Keratinocyte (primary cell): ENCODE results near the gene PMVK. TPM values are rescaled to one million over a fixed set of nuclear protein-coding genes. Genes with fewer than 3 reads are reported as not detected.
A peak's percentile ranks its signal among the peaks of the same experiment; 100 is the strongest.

Source experiments
- DNase-seq: peaks from one replicate; pipeline ENCODE4 v3.0.0-alpha.2; 2011; ENCODE audit warnings: low read depth, missing footprints, low spot score
- FAIRE-seq: peaks from 2 replicates; lab custom pipeline; 2011; peaks lifted over from hg19 to GRCh38; lab: Jason Lieb, UNC
- H2AFZ ChIP-seq: 2 replicates; pipeline ENCODE4 v1.6.0; 2012; ENCODE audit warnings: low read length, control low read depth, inconsistent platforms; ENCODE audit not compliant: control insufficient read depth
- H3K27ac ChIP-seq: 2 replicates; pipeline ENCODE4 v1.5.1; 2011; ENCODE audit warnings: low read length; ENCODE audit not compliant: control insufficient read depth, insufficient read depth
- H3K27me3 ChIP-seq: 3 replicates; pipeline ENCODE4 v1.6.0; 2011; ENCODE audit warnings: low read length; ENCODE audit not compliant: control insufficient read depth, insufficient read depth; ENCODE audit errors: extremely low read depth
- H3K36me3 ChIP-seq, 2 experiments: 2 replicates in 1 of 2; 3 replicates in 1 of 2; pipeline ENCODE4 v1.5.1; 2011; ENCODE audit warnings: low read length in 2 of 2, mild to moderate bottlenecking in 1 of 2; ENCODE audit not compliant: control insufficient read depth in 2 of 2, insufficient read depth in 2 of 2; ENCODE audit errors: extremely low read depth in 1 of 2
- H3K4me1 ChIP-seq: 3 replicates; pipeline ENCODE4 v1.5.1; 2011; ENCODE audit warnings: low read length; ENCODE audit not compliant: control insufficient read depth, insufficient read depth; ENCODE audit errors: extremely low read depth
- H3K4me2 ChIP-seq: 3 replicates; pipeline ENCODE4 v1.6.0; 2011; ENCODE audit warnings: low read depth, low read length; ENCODE audit not compliant: control insufficient read depth, insufficient read depth; ENCODE audit errors: extremely low read depth
- H3K4me3 ChIP-seq, 3 experiments: fragments of 200-600 bp in 1 of 3; sonication (generic) in 1 of 3; 2 replicates in 2 of 3; 3 replicates in 1 of 3; pipeline ENCODE4 v1.5.1; 2011 to 2016; ENCODE audit warnings: low read length in 3 of 3, mild to moderate bottlenecking in 3 of 3, control low read depth in 2 of 3, inconsistent platforms in 1 of 3, low read depth in 1 of 3, mixed read lengths in 1 of 3, mixed run types in 1 of 3, moderate library complexity in 1 of 3; ENCODE audit not compliant: control insufficient read depth in 2 of 3, insufficient read depth in 2 of 3; ENCODE audit errors: extremely low read depth in 1 of 3
- H3K79me2 ChIP-seq: 2 replicates; pipeline ENCODE4 v1.6.0; 2012; ENCODE audit warnings: low read length; ENCODE audit not compliant: control insufficient read depth, insufficient read depth
- H3K9ac ChIP-seq: 3 replicates; pipeline ENCODE4 v1.6.0; 2011; ENCODE audit warnings: low read length; ENCODE audit not compliant: control insufficient read depth, insufficient read depth; ENCODE audit errors: extremely low read depth
- H3K9me1 ChIP-seq: 3 replicates; pipeline ENCODE4 v1.6.0; 2011; ENCODE audit warnings: low read length; ENCODE audit not compliant: control insufficient read depth, insufficient read depth; ENCODE audit errors: extremely low read depth
- H3K9me3 ChIP-seq: 2 replicates; pipeline ENCODE4 v1.5.1; 2012; ENCODE audit warnings: low read depth, low read length; ENCODE audit not compliant: control insufficient read depth
- H4K20me1 ChIP-seq: 3 replicates; pipeline ENCODE4 v1.6.0; 2011; ENCODE audit warnings: low read length; ENCODE audit not compliant: control insufficient read depth, insufficient read depth; ENCODE audit errors: extremely low read depth
- CTCF ChIP-seq, 3 experiments: IDR thresholded peaks in 1 of 3; conservative IDR thresholded peaks in 1 of 3; optimal IDR thresholded peaks in 1 of 3; 2 replicates in 2 of 3; 3 replicates in 1 of 3; pipeline versions ENCODE3 to v1.5.1; 2011; ENCODE audit warnings: low read length in 3 of 3, mild to moderate bottlenecking in 3 of 3, moderate library complexity in 2 of 3, control low read depth in 1 of 3, inconsistent platforms in 1 of 3; ENCODE audit not compliant: insufficient read depth in 2 of 3; ENCODE audit errors: extremely low read depth in 1 of 3
- EZH2 ChIP-seq: IDR thresholded peaks from one replicate; pipeline ENCODE4 v1.6.1; 2012; ENCODE audit warnings: inconsistent platforms, mild to moderate bottlenecking, low read length, moderate library complexity
- dilution Hi-C: fragments of 300-500 bp; cut with MboI; formaldehyde crosslinking; loops from one replicate; pipeline ENCODE4 v1.7.0; 2020; ENCODE audit warnings: low sequenced_read_pairs; ENCODE audit not compliant: extremely low pct_ligation_motif_present
- polyA plus RNA-seq, 5 experiments: library from polyadenylated mRNA; depleted of rRNA in 3 of 5; stranded (reverse) in 3 of 5; stranded (forward) in 1 of 5; unstranded in 1 of 5; fragments of >200 nt; gene quantifications; 1 replicate in 1 of 5; 2 replicates in 3 of 5; 3 replicates in 1 of 5; pipeline versions ENCODE4 v1.2.1 to v1.2.3, GENCODE V29; 2011 to 2012; ENCODE audit warnings: missing spikeins in 2 of 5, low read depth in 1 of 5, low replicate concordance in 1 of 5

PMVK gene
- polyA plus RNA-seq, 1 donor (not counting 4 experiments of a cell fraction or from before 2014, with no cell fraction given), result 25.1 TPM

- DNase-seq (no peak), FAIRE-seq (no peak)
- dilution Hi-C loops, result no loop called here
- Histone ChIP-seq H3K9ac (peak overlapping the region; percentile 56), H3K4me3 (peak overlapping the region in 2 of 3 experiments; percentile 49 to 71), H3K9me1 (no peaks in the 10 kb centered on the region), H3K9me3 (no peaks in the 10 kb centered on the region), H4K20me1 (no peaks in the 10 kb centered on the region), H3K27ac (peak overlapping the region; percentile 15), H3K4me2 (peak overlapping the region; percentile 73), H3K4me1 (peaks cover 30% of the 10 kb centered on the region), H2AFZ (peak overlapping the region; percentile 1), H3K79me2 (peaks cover 18% of the 10 kb centered on the region), H3K27me3 (no peaks in the 10 kb centered on the region), H3K36me3 (peaks cover 2 to 13% of the 10 kb centered on the region in 2 experiments)
- TF ChIP-seq CTCF (optimal IDR thresholded peaks at IDR 0.05 in 1 of 3, IDR thresholded peaks at IDR 0.05 in 1 of 3, conservative IDR thresholded peaks at IDR 0.05 in 1 of 3; ENCODE audit: extremely low read depth in 1 of 3, insufficient read depth in 2 of 3, low read length in 3 of 3) (no peak), EZH2 (no peak)
Measured at GRCh38 chr1:154956544-154956941, 20.0 kb upstream of the PMVK start.

- Histone ChIP-seq H3K9me3 (no peaks in the 10 kb centered on the region), H3K27me3 (no peaks in the 10 kb centered on the region), H3K4me3 (peak within 1 kb of the TSS; percentile 49 to 71 (median 58)), H3K27ac (peak within 1 kb of the TSS; percentile 15), H3K79me2 (peaks cover 16% of the 10 kb centered on the region), H3K36me3 (peaks cover 6 to 13% of the 10 kb centered on the region in 2 experiments), H3K4me1 (peaks cover 29% of the 10 kb centered on the region), H3K9ac (peak within 1 kb of the TSS; percentile 56), H4K20me1 (no peaks in the 10 kb centered on the region), H3K9me1 (no peaks in the 10 kb centered on the region), H3K4me2 (peak within 1 kb of the TSS; percentile 73), H2AFZ (peak within 1 kb of the TSS; percentile 49)
- TF ChIP-seq EZH2, result no peak
- peak in 2 of 3 experiments; percentile 6 to 26 for TF ChIP-seq CTCF (optimal IDR thresholded peaks at IDR 0.05 in 1 of 3, IDR thresholded peaks at IDR 0.05 in 1 of 3, conservative IDR thresholded peaks at IDR 0.05 in 1 of 3; ENCODE audit: extremely low read depth in 1 of 3, insufficient read depth in 2 of 3, low read length in 3 of 3)
- dilution Hi-C loops, result no loop called here
- no peak for DNase-seq
- peak; percentile 49 for FAIRE-seq
Measured at GRCh38 chr1:154955718-154956543, 19.4 kb upstream of the PMVK start, which contains the start of gene PBXIP1. Gene PBXIP1 (minus strand): TSS chr1:154956099. CDS start chr1:154953721, 2,378 bp downstream.
